ENCODE data around the gene G6PC2. TPM values are rescaled to one million over a fixed set of nuclear protein-coding genes. Genes with fewer than 3 reads are reported as not detected.

G6PC2 gene
- total and polyA plus RNA-seq, 10 of the 15 experiments (the other 5 are each of a cell fraction or from before 2014, with no cell fraction given) = not detected

DNA sequence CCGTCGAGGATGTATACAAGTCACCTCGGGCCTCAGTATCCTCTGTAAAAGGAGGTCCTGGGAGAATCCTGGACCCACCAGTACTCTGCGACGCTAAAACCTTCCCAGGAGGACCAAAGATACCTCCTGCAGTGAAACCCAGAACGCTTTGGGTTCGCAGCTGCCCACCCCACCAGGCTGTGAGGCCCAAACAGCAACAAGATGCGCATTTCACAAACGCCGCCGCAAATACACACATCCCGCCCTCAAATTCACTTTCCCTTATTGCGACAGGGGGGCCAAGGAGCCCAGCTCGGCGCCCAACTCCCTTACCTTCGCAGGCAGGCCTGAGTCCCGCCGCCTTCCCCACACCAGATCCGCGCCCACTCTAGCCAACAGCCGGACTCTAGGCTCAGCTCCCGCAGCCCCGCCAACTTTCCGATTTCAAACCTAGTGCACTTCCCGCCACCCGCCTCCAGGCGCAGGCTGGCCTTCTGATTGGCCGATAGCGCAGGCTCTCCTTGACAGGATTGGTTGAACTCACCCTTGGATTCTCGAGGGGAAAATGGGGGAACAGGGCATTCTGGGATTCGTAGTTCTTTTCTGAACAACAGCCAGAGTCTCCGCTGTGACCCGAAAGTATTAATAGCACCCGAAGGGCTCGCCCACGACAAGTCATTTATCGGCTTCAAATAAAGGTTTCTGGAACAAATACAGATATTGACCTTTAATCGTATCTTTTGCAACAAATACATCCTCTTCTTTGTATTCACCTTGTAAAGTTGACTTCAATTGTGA lies 10.9 kb upstream of the G6PC2 start, which contains the start of gene SPC25 (continued):
- TF ChIP-seq ASH2L (IDR thresholded peaks at IDR 0.05; ENCODE audit: borderline replicate concordance, low read depth) = no peak
- 0 out of 2 replicates have a peak, but pooled peaks have one; percentile 14 for TF ChIP-seq FOXK2 (IDR thresholded peaks at IDR 0.05)
- TF ChIP-seq MEF2B (IDR thresholded peaks at IDR 0.05; ENCODE audit: partially characterized antibody, poor library complexity, severe bottlenecking) = peak; percentile 30
- TF ChIP-seq, protein P1, sequence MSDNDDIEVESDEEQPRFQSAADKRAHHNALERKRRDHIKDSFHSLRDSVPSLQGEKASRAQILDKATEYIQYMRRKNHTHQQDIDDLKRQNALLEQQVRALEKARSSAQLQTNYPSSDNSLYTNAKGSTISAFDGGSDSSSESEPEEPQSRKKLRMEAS (IDR thresholded peaks at IDR 0.05; ENCODE audit: low read depth, low read length) = no peak
- TF ChIP-seq, protein P2, sequence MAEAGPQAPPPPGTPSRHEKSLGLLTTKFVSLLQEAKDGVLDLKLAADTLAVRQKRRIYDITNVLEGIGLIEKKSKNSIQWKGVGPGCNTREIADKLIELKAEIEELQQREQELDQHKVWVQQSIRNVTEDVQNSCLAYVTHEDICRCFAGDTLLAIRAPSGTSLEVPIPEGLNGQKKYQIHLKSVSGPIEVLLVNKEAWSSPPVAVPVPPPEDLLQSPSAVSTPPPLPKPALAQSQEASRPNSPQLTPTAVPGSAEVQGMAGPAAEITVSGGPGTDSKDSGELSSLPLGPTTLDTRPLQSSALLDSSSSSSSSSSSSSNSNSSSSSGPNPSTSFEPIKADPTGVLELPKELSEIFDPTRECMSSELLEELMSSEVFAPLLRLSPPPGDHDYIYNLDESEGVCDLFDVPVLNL (IDR thresholded peaks at IDR 0.05; ENCODE audit: low read depth, low read length) = peak; percentile 100
- peak; percentile 44; the same call in 1 of the 2 replicates for TF ChIP-seq POLR2AphosphoS5 (IDR thresholded peaks at IDR 0.05; ENCODE audit: low read length)
- no peak for TF ChIP-seq KLF5 (IDR thresholded peaks at IDR 0.05; ENCODE audit: partially characterized antibody)
- no peak for TF ChIP-seq BHLHE40 (IDR thresholded peaks at IDR 0.05; ENCODE audit: borderline replicate concordance in 1 of 2, low read depth in 2 of 2, low read length in 1 of 2)
- TF ChIP-seq MEF2A (IDR thresholded peaks at IDR 0.05; ENCODE audit: insufficient read depth, low read depth, low read length) = 0 out of 2 replicates have a peak, but pooled peaks have one; percentile 3
- TF ChIP-seq, protein P3, sequence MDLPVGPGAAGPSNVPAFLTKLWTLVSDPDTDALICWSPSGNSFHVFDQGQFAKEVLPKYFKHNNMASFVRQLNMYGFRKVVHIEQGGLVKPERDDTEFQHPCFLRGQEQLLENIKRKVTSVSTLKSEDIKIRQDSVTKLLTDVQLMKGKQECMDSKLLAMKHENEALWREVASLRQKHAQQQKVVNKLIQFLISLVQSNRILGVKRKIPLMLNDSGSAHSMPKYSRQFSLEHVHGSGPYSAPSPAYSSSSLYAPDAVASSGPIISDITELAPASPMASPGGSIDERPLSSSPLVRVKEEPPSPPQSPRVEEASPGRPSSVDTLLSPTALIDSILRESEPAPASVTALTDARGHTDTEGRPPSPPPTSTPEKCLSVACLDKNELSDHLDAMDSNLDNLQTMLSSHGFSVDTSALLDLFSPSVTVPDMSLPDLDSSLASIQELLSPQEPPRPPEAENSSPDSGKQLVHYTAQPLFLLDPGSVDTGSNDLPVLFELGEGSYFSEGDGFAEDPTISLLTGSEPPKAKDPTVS (IDR thresholded peaks at IDR 0.05; ENCODE audit: low read depth, low read length) = no peak
- TF ChIP-seq, protein P4, sequence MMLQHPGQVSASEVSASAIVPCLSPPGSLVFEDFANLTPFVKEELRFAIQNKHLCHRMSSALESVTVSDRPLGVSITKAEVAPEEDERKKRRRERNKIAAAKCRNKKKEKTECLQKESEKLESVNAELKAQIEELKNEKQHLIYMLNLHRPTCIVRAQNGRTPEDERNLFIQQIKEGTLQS (IDR thresholded peaks at IDR 0.05; ENCODE audit: borderline replicate concordance, extremely low read depth, low read depth, low read length) = no peak
- TF ChIP-seq, protein P5, sequence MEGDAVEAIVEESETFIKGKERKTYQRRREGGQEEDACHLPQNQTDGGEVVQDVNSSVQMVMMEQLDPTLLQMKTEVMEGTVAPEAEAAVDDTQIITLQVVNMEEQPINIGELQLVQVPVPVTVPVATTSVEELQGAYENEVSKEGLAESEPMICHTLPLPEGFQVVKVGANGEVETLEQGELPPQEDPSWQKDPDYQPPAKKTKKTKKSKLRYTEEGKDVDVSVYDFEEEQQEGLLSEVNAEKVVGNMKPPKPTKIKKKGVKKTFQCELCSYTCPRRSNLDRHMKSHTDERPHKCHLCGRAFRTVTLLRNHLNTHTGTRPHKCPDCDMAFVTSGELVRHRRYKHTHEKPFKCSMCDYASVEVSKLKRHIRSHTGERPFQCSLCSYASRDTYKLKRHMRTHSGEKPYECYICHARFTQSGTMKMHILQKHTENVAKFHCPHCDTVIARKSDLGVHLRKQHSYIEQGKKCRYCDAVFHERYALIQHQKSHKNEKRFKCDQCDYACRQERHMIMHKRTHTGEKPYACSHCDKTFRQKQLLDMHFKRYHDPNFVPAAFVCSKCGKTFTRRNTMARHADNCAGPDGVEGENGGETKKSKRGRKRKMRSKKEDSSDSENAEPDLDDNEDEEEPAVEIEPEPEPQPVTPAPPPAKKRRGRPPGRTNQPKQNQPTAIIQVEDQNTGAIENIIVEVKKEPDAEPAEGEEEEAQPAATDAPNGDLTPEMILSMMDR (IDR thresholded peaks at IDR 0.05 in 2 of 3, conservative IDR thresholded peaks at IDR 0.05 in 1 of 3; ENCODE audit: control insufficient read depth in 2 of 3, extremely low read depth in 1 of 3, insufficient read depth in 1 of 3, low read depth in 3 of 3, low read length in 3 of 3) = no peak
- no peak for TF ChIP-seq RELA (IDR thresholded peaks at IDR 0.05; ENCODE audit: borderline replicate concordance, partially characterized antibody)
- peak; percentile 66; the same call in 1 of the 2 replicates for TF ChIP-seq SREBF1 (IDR thresholded peaks at IDR 0.05; ENCODE audit: low read length)
- TF ChIP-seq, protein P6, sequence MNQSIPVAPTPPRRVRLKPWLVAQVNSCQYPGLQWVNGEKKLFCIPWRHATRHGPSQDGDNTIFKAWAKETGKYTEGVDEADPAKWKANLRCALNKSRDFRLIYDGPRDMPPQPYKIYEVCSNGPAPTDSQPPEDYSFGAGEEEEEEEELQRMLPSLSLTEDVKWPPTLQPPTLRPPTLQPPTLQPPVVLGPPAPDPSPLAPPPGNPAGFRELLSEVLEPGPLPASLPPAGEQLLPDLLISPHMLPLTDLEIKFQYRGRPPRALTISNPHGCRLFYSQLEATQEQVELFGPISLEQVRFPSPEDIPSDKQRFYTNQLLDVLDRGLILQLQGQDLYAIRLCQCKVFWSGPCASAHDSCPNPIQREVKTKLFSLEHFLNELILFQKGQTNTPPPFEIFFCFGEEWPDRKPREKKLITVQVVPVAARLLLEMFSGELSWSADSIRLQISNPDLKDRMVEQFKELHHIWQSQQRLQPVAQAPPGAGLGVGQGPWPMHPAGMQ (IDR thresholded peaks at IDR 0.05; ENCODE audit: borderline replicate concordance) = peak; percentile 49; the same call in 1 of the 2 replicates
- no peak for TF ChIP-seq CHD4 (IDR thresholded peaks at IDR 0.05)
- TF ChIP-seq FOXM1 (IDR thresholded peaks at IDR 0.05; ENCODE audit: low read depth, low read length) = peak; percentile 88
- no peak for TF ChIP-seq CBX3 (IDR thresholded peaks at IDR 0.05; ENCODE audit: borderline replicate concordance, low read depth)
- no peak for TF ChIP-seq EP300 (IDR thresholded peaks at IDR 0.05; ENCODE audit: borderline replicate concordance in 1 of 2, control insufficient read depth in 1 of 2, low read depth in 2 of 2, low read length in 2 of 2)
- TF ChIP-seq RFX5 (IDR thresholded peaks at IDR 0.05; ENCODE audit: low read depth, low read length) = no peak
